ENCODE results near the gene GINS2.

The GINS2 gene

DNA sequence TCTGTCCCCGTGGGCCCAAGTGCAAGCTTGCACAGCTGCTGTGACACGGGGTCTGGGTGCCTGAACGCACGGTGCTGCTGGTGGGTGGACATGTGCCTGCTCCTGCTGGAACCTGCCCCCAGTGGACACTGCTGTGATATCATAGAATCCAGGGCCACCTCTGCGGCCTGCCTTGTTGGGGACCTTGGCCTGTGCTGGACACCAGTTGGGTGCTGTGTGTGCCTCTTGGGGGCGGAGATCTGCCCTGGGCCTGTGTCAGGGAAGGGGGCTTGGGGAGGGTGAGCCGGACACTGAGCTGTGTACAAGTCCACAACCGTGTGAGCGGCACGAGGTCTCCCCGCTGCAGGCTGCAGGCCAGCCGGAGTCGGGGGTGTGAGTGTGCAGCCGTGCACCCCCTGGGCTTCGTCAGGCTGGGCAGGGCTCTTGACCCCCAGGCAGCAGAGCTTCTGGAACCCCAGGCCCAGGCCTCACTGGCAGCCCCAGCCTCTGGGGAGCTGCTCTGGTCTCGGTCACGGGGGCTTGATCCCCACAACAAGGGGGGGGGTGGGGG is 42.3 kb downstream of the GINS2 start:
- no peak overlapping the region for H3K4me3 ChIP-seq (ENCODE audit: low read length)
- TF ChIP-seq ZNF274 (IDR thresholded peaks at IDR 0.05; ENCODE audit: low read depth, low read length) = no peak

DNA sequence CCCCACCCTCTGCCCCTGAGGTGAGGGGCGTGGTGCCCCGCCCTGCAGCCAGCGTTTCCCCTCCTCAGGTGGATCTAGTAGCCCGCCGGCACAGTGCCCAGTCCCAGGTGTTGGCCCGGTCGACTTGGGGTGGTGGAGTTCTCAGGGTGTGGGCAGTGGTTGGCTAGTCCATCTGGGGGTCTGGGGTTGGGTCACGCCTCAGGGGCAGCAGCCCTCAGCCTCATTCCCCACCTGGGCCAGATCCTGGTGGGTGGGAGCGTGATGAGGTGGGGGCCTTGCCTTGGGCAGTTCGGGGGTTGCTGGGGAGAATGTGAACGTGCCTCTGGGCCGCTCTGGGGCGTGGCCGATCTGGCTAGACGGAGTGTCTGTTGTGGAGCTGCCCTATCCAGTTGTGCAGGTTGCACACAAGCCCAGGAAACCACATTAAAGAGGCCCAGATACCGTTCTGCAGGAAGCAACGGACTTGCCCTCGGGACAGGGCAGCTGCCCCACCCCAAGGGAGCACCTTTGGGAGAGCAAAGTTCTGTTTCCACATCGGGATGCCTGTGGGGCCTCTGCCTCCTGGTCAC is 43.6 kb downstream of the GINS2 start:
- TF ChIP-seq ZNF274 (IDR thresholded peaks at IDR 0.05; ENCODE audit: low read depth, low read length) = no peak
- no peak overlapping the region for H3K4me3 ChIP-seq (ENCODE audit: low read length)

- no peak for TF ChIP-seq ZNF274 (IDR thresholded peaks at IDR 0.05; ENCODE audit: low read depth, low read length)
- H3K4me3 ChIP-seq (ENCODE audit: low read length) = no peak overlapping the region
Measured at GRCh38 chr16:85644093-85644712, 44.6 kb downstream of the GINS2 start.

DNA sequence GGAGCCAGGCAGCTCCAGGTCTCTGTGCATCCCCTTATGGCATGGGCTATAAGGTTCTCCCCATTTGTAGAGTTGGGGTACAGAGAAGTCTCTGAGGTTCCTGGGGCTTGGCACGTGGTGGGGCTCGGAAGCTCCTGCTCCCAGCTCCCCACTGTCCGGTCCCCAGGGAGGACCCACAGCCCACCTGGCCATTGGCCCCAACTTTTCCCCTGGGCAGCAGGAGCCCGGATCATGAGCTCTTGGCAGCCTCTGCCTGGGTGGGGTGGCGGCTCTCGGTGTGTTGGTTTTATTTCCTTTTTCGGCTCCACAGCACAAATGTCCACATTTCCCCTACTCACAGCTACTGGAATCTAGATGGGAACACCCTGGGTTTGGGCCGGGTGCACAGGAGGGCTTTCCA is 45.1 kb downstream of the GINS2 start:
- no peak for TF ChIP-seq ZNF274 (IDR thresholded peaks at IDR 0.05; ENCODE audit: low read depth, low read length)
- H3K4me3 ChIP-seq (ENCODE audit: low read length) = no peak overlapping the region

DNA sequence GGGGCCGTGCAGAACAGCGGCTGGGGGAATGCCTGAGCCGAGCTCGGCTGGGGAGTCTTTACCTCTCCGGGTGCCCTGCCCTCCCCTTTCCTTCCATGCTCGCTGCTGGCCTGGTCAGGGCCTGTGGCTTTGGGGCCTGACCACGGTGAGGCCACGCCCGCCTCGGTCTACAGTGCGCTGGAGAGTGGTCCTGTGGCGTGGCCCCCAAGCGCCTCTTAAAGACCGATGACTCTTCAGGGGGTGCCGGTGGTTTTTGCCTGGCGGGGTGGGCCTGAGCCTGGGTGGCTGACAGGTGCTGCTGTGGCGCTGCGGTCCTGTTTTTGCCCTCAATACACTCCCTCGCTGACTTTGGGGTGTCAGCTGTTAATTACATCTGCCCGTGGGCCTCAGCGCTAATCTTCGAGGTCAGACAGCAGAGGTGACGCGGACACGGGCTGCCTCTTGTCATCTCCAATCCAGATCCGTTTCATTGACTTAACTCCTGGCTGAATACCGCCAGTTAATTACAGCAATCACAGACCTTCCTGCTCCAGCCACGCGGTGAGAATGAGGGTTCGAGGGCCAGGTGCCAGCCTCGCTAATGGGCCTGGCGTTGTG is 45.9 kb downstream of the GINS2 start:
- no peak for TF ChIP-seq ZNF274 (IDR thresholded peaks at IDR 0.05; ENCODE audit: low read depth, low read length)
- no peak overlapping the region for H3K4me3 ChIP-seq (ENCODE audit: low read length)

DNA sequence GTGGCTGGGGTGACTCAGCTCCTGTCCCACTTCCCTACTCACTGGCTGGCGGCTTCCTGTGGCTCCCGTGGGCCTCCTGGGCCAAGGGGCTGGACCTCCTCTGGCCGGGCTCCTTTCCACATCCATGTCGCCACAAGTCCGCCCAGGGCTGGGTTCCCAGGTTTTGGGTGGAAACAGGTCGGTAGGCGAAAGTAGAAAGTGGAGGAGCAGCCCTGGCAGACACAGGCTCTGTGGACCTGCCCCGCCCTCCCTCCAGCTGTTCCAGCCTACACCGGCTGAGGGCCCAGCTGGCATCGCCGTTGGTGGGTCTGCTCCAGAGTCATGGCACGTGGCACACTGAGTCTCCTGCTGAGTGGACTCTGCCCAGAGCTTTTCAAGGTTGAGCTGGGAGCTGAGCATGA is 47.0 kb downstream of the GINS2 start:
- H3K4me3 ChIP-seq (ENCODE audit: low read length) = no peak overlapping the region
- no peak for TF ChIP-seq ZNF274 (IDR thresholded peaks at IDR 0.05; ENCODE audit: low read depth, low read length)

GRCh38 chr16:85641305-85641704 is 47.4 kb downstream of the GINS2 start:
- H3K4me3 ChIP-seq (ENCODE audit: low read length) = no peak overlapping the region
- TF ChIP-seq ZNF274 (IDR thresholded peaks at IDR 0.05; ENCODE audit: low read depth, low read length) = no peak

GRCh38 chr16:85640585-85640984 is 48.2 kb downstream of the GINS2 start:
- no peak overlapping the region for H3K4me3 ChIP-seq (ENCODE audit: low read length)
- TF ChIP-seq ZNF274 (IDR thresholded peaks at IDR 0.05; ENCODE audit: low read depth, low read length) = no peak

- no peak overlapping the region for H3K4me3 ChIP-seq (ENCODE audit: low read length)
- no peak for TF ChIP-seq ZNF274 (IDR thresholded peaks at IDR 0.05; ENCODE audit: low read depth, low read length)
Measured at GRCh38 chr16:85640254-85640558, 48.5 kb downstream of the GINS2 start.

- TF ChIP-seq ZNF274 (IDR thresholded peaks at IDR 0.05; ENCODE audit: low read depth, low read length) = no peak
Measured at GRCh38 chr16:85639529-85640253, 49.1 kb downstream of the GINS2 start.

GRCh38 chr16:85638695-85639409 is 49.9 kb downstream of the GINS2 start:
- no peak for TF ChIP-seq ZNF274 (IDR thresholded peaks at IDR 0.05; ENCODE audit: low read depth, low read length)
- no peak overlapping the region for H3K4me3 ChIP-seq (ENCODE audit: low read length)

More at GRCh38 chr16:85639529-85640253, 49.1 kb downstream of the GINS2 start:
- H3K4me3 ChIP-seq (ENCODE audit: low read length) = no peak overlapping the region

DNA sequence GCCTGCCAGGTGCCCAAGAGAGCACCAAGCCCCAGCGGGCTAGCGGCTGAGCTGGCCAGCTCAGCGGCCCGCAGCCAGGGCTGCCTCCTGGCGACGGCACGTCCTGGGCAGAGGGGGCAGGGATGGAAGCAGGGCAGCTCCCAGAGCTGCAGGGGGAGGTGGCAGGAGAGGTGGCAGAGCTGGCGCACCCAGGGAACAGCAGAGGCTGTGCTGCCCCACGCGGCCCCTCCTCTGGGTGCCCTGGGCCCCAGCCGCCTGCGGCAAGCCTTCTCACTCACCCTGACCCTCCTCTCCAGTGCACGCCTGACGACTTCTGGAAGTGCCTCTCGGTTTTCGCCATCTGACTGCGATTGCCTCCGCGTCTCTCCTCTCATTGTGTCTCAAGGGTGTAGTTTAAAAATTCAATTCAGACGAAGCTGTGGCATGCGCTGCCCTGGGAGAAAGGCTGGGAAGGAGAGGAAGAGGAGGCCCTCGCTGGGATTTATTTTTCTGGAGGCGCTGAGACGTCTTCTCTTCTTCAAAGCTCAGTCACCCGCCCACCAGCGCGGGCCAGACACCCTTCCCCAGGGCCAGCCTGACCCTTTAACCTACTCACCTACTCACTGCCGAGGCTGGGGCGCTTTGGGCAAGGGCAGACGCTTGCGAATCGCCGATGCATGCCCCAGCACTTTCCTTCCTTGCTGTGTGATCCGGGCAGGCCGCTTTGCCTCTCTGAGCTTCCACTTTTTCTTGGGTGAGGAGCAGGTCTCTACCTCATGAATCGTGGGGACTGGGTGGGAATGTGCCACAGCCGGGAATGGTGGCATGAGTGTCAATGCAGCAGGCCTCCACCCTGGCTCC is 50.7 kb downstream of the GINS2 start:
- no peak for TF ChIP-seq ZNF274 (IDR thresholded peaks at IDR 0.05; ENCODE audit: low read depth, low read length)
- H3K4me3 ChIP-seq (ENCODE audit: low read length) = no peak overlapping the region

DNA sequence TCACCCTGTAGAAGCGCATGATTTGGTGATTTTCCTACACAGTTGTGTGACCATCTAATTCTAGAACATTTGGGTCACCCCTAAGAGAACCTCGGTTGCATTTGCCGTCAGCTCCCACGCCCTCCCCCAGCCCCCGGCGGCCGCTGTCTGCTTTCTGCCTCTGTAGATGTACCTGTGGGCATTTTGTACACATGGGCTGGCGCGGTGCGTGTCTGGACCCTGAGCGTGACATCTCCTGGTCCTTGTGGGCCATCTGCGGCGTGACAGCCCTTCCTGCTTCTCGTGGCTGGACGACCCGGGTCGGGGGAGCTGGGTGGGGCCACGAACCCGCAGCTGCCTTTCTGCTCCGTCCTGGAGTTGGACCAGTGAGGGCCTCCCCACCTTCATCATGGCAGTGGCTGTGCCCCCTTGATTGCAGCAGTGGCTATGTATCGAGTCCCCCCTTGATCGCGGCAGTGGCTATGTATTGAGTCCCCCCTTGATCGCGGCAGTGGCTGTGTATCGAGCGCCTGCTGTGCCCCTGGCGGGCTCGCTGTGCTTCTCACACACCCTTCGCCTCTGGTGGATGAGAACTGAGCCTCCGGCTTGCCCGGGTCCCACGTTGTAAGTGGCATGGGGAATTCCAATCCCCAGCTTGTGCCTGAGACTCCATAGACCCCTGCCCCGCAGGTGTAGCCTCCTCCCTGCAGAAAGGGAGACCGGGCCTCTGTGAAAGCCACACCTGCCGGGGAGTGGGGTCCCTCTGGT is 51.5 kb downstream of the GINS2 start:
- TF ChIP-seq ZNF274 (IDR thresholded peaks at IDR 0.05; ENCODE audit: low read depth, low read length) = no peak
- H3K4me3 ChIP-seq (ENCODE audit: low read length) = no peak overlapping the region
